Stimulated activated CD8-positive, alpha-beta memory T cell treated with anti-CD3 and anti-CD28 coated beads, Interleukin-2, amount 100 ng/mL, for 48 hours (primary cell): ENCODE measurements around the gene ANKRD22.
"Not testable (repeated sequence)": the region's sequence is repeated elsewhere in the genome, so short reads cannot be mapped to it uniquely, and the experiment has no call there.

Source experiments
- DNase-seq, 2 donors: peaks; one replicate each; pipeline ENCODE4 v3.0.0-alpha.2; 2020; ENCODE audit warnings: low read depth in 2 of 2

Gene ANKRD22

GRCh38 chr10:88837632-88838031, 14.0 kb downstream of the ANKRD22 start:
- DNase-seq, result not testable (repeated sequence)

- DNase-seq, result no peak
Observed at GRCh38 chr10:88835910-88836221, 15.8 kb downstream of the ANKRD22 start.

GRCh38 chr10:88835096-88835909, 16.3 kb downstream of the ANKRD22 start:
- DNase-seq, result peak; percentile 67 to 77

GRCh38 chr10:88833723-88834122, 17.9 kb downstream of the ANKRD22 start:
- DNase-seq, result no peak

GRCh38 chr10:88833156-88833555, 18.5 kb downstream of the ANKRD22 start:
- no peak for DNase-seq

- DNase-seq, result no peak
Observed at GRCh38 chr10:88832376-88832775, 19.3 kb downstream of the ANKRD22 start.

- DNase-seq, result peak; percentile 4 to 21
Observed at GRCh38 chr10:88831709-88832108, 19.9 kb downstream of the ANKRD22 start.

GRCh38 chr10:88830643-88831268, 20.9 kb downstream of the ANKRD22 start:
- DNase-seq, result no peak

GRCh38 chr10:88828310-88828709, 23.3 kb downstream of the ANKRD22 start:
- no peak for DNase-seq

- no peak for DNase-seq
Observed at GRCh38 chr10:88827671-88828070, 24.0 kb downstream of the ANKRD22 start.

- no peak for DNase-seq
Observed at GRCh38 chr10:88826388-88826787, 25.3 kb downstream of the ANKRD22 start.

GRCh38 chr10:88820748-88821401, 30.8 kb downstream of the ANKRD22 start:
- DNase-seq, result no peak

- no peak for DNase-seq
Observed at GRCh38 chr10:88819290-88819689, 32.4 kb downstream of the ANKRD22 start.

GRCh38 chr10:88813200-88813599, 38.4 kb downstream of the ANKRD22 start:
- DNase-seq, result no peak

- no peak for DNase-seq
Observed at GRCh38 chr10:88810196-88810961, 41.3 kb downstream of the ANKRD22 start.

GRCh38 chr10:88809621-88810020, 42.0 kb downstream of the ANKRD22 start:
- DNase-seq, result no peak

- DNase-seq, result no peak
Observed at GRCh38 chr10:88805924-88806323, 45.7 kb downstream of the ANKRD22 start.

GRCh38 chr10:88805361-88805760, 46.3 kb downstream of the ANKRD22 start:
- DNase-seq, result no peak

GRCh38 chr10:88804083-88804812, 47.4 kb downstream of the ANKRD22 start:
- DNase-seq, result no peak

- DNase-seq, result no peak
Observed at GRCh38 chr10:88803641-88804040, 48.0 kb downstream of the ANKRD22 start.

GRCh38 chr10:88802523-88803285, 48.9 kb downstream of the ANKRD22 start, which contains the start of gene LIPM:
TSS of gene LIPM (plus strand) at chr10:88802730. CDS start at chr10:88802897, 167 bp downstream.
- DNase-seq, result no peak
